NCI-H1694 treated with DMSO at 0.1 percent for 48 hours (cell line): ENCODE measurements around the gene RPS13.
"Not testable (repeated sequence)": the region's sequence is repeated elsewhere in the genome, so short reads cannot be mapped to it uniquely, and the experiment has no call there.

Experiments used
- DNase-seq: peaks from one replicate; lab custom pipeline; 2025; lab: John Stamatoyannopoulos, UW

RPS13 gene

GRCh38 chr11:17036666-17037658, 40.5 kb downstream of the RPS13 start:
- no peak for DNase-seq

GRCh38 chr11:17034027-17034426, 43.4 kb downstream of the RPS13 start:
- not testable (repeated sequence) for DNase-seq

- no peak for DNase-seq
Measured at GRCh38 chr11:17026487-17027082, 50.9 kb downstream of the RPS13 start.

- DNase-seq: no peak
Measured at GRCh38 chr11:17024924-17025323, 52.5 kb downstream of the RPS13 start.
